A673 (cell line): ENCODE measurements around the gene CTNNA2. TPM values are rescaled to one million over a fixed set of nuclear protein-coding genes. Genes with fewer than 3 reads are reported as not detected.

Source experiments
- BruUV-seq: library from RNA; stranded (reverse); fragments of 400-500 nt; replicated peaks from 2 replicates; lab custom pipeline; 2021; lab: Mats Ljungman, UMichigan
- CTCF ChIA-PET: fragments of 300-600 bp; sonication (Branson Sonifier 250); formaldehyde crosslinking; loops from one replicate; lab custom pipeline; 2022; ENCODE audit warnings: antibody characterized with exemption; lab: Charles Lee
- POLR2A ChIA-PET: fragments of 300-600 bp; sonication (Branson Sonifier 250); formaldehyde crosslinking; loops from one replicate; lab custom pipeline; 2022; ENCODE audit warnings: antibody characterized with exemption; ENCODE audit not compliant: low non-redundant PET; lab: Charles Lee
- DNase-seq: peaks from one replicate; pipeline ENCODE4 v3.0.0-alpha.2; 2015; ENCODE audit warnings: low spot score
- H3K27ac ChIP-seq: fragments of 200-600 bp; sonication (generic); 2 replicates; pipeline ENCODE4 v1.5.1; 2016; ENCODE audit warnings: mixed run types, low read depth, mild to moderate bottlenecking, mixed read lengths, antibody characterized with exemption, low read length; ENCODE audit not compliant: poor library complexity, severe bottlenecking
- H3K27me3 ChIP-seq: fragments of 200-600 bp; sonication (generic); replicated peaks from 2 replicates; pipeline ENCODE4 v1.6.1; 2017; ENCODE audit warnings: mixed run types, low read depth, mild to moderate bottlenecking, mixed read lengths, antibody characterized with exemption, low read length; ENCODE audit not compliant: insufficient read depth, poor library complexity
- H3K36me3 ChIP-seq: fragments of 200-600 bp; sonication (generic); 2 replicates; pipeline ENCODE4 v1.6.1; 2016; ENCODE audit warnings: mixed run types, mild to moderate bottlenecking, mixed read lengths, antibody characterized with exemption, low read length; ENCODE audit not compliant: insufficient read depth, poor library complexity, severe bottlenecking
- H3K4me1 ChIP-seq: fragments of 200-600 bp; sonication (generic); 2 replicates; pipeline ENCODE4 v1.6.1; 2017; ENCODE audit warnings: mixed run types, mild to moderate bottlenecking, mixed read lengths, antibody characterized with exemption, low read length; ENCODE audit not compliant: insufficient read depth, poor library complexity, severe bottlenecking
- H3K4me3 ChIP-seq: fragments of 200-600 bp; sonication (generic); 2 replicates; pipeline ENCODE4 v1.5.1; 2016; ENCODE audit warnings: low read depth, mixed run types, mild to moderate bottlenecking, mixed read lengths, low read length; ENCODE audit not compliant: poor library complexity, severe bottlenecking
- H3K9me3 ChIP-seq: fragments of 200-600 bp; sonication (generic); 2 replicates; pipeline ENCODE4 v1.6.1; 2016; ENCODE audit warnings: mixed run types, low read depth, mild to moderate bottlenecking, mixed read lengths, antibody characterized with exemption, low read length; ENCODE audit not compliant: poor library complexity, severe bottlenecking
- CTCF ChIP-seq: fragments of 300-800, 200-600 bp; sonication (generic); conservative IDR thresholded peaks from 2 replicates; pipeline ENCODE4 v1.5.1; 2017; ENCODE audit warnings: low read depth, mild to moderate bottlenecking, antibody characterized with exemption, low read length, moderate library complexity, mixed read lengths
- EZH2 ChIP-seq: fragments of 200-600 bp; sonication (generic); IDR thresholded peaks from 2 replicates; pipeline ENCODE4 v1.6.1; 2017; ENCODE audit warnings: borderline replicate concordance, low read depth, mild to moderate bottlenecking, mixed read lengths, antibody characterized with exemption, low read length; ENCODE audit not compliant: poor library complexity, severe bottlenecking
- intact Hi-C: fragments of 100-400 bp; cut with micrococcal nuclease; formaldehyde crosslinking; loops from one replicate; pipeline ENCODE4 v1.10.0; 2022; ENCODE audit not compliant: unreplicated experiment
- total RNA-seq: library from RNA; stranded (reverse); gene quantifications from 2 replicates; pipeline ENCODE4 v1.2.3, GENCODE V29; 2021

Gene CTNNA2
- total RNA-seq, 1 experiment from 2014 or later: not detected

- Histone ChIP-seq H3K4me1 (no peaks in the 10 kb centered on the region), H3K4me3 (no peak overlapping the region), H3K27me3 (no peaks in the 10 kb centered on the region), H3K9me3 (no peaks in the 10 kb centered on the region), H3K27ac (no peak overlapping the region), H3K36me3 (no peaks in the 10 kb centered on the region)
- TF ChIP-seq CTCF: no peak
- no peak for TF ChIP-seq EZH2
- intact Hi-C loops: no loop called here
- CTCF ChIA-PET: no interaction called here
- BruUV-seq: no TSS peak
- peak; percentile 35 for DNase-seq
- POLR2A ChIA-PET: no interaction called here
Observed at GRCh38 chr2:80019571-80020460, 507.0 kb downstream of the CTNNA2 start.

GRCh38 chr2:80022018-80022417 lies 509.2 kb downstream of the CTNNA2 start:
- CTCF ChIA-PET: no interaction called here
- POLR2A ChIA-PET: no interaction called here
- no TSS peak for BruUV-seq

GRCh38 chr2:80026040-80026729 lies 513.3 kb downstream of the CTNNA2 start:
- BruUV-seq: no TSS peak
- DNase-seq: no peak
- CTCF ChIA-PET: no interaction called here

More at GRCh38 chr2:80022018-80022417, 509.2 kb downstream of the CTNNA2 start:
- no peak for DNase-seq
- Histone ChIP-seq H3K27ac (no peak overlapping the region), H3K4me1 (no peaks in the 10 kb centered on the region), H3K36me3 (no peaks in the 10 kb centered on the region), H3K27me3 (no peaks in the 10 kb centered on the region), H3K9me3 (no peaks in the 10 kb centered on the region), H3K4me3 (no peak overlapping the region)
- TF ChIP-seq EZH2 (no peak), CTCF (no peak)
- intact Hi-C loops: no loop called here

More at GRCh38 chr2:80026040-80026729, 513.3 kb downstream of the CTNNA2 start:
- Histone ChIP-seq H3K4me3 (no peak overlapping the region), H3K4me1 (no peaks in the 10 kb centered on the region), H3K27ac (no peak overlapping the region), H3K9me3 (no peaks in the 10 kb centered on the region), H3K36me3 (no peaks in the 10 kb centered on the region), H3K27me3 (no peaks in the 10 kb centered on the region)
- TF ChIP-seq CTCF (no peak), EZH2 (no peak)
- intact Hi-C loops: no loop called here
- POLR2A ChIA-PET: no interaction called here
